SK-N-SH (cell line): ENCODE results near the gene SYNGR4.

Experiments used
- CTCF ChIP-seq: fragments of 200-600 bp; sonication (generic); IDR thresholded peaks from 2 replicates; pipeline ENCODE4 v1.6.1; 2017; ENCODE audit warnings: antibody characterized with exemption, mild to moderate bottlenecking, moderate library complexity
- EP300 ChIP-seq, 2 experiments: IDR thresholded peaks; 2 replicates each; pipeline versions ENCODE4 v1.4.0 to v1.6.1; 2012; ENCODE audit warnings: borderline replicate concordance in 1 of 2, low read depth in 1 of 2, low read length in 1 of 2
- FOXM1 ChIP-seq: IDR thresholded peaks from 2 replicates; pipeline ENCODE4 v1.4.0; 2012; ENCODE audit warnings: low read depth, mild to moderate bottlenecking
- GABPA ChIP-seq: IDR thresholded peaks from 2 replicates; pipeline ENCODE4 v1.4.0; 2012; ENCODE audit warnings: low read depth, mild to moderate bottlenecking
- PBX3 ChIP-seq: IDR thresholded peaks from 2 replicates; pipeline ENCODE4; 2012
- RAD21 ChIP-seq: IDR thresholded peaks from 2 replicates; pipeline ENCODE4 v1.6.1; 2012; ENCODE audit warnings: mild to moderate bottlenecking, low read length
- REST ChIP-seq: IDR thresholded peaks from 2 replicates; pipeline ENCODE4 v1.6.1; 2012; ENCODE audit warnings: mild to moderate bottlenecking, low read depth, low read length, moderate library complexity
- RXRA ChIP-seq: IDR thresholded peaks from 2 replicates; pipeline ENCODE4 v1.4.0; 2012; ENCODE audit warnings: low read depth, mild to moderate bottlenecking, borderline replicate concordance
- USF2 ChIP-seq: fragments of 150-350 bp; IDR thresholded peaks from 2 replicates; pipeline ENCODE4 v1.6.1; 2017; ENCODE audit warnings: antibody characterized with exemption, low read length, low read depth, borderline replicate concordance

GRCh38 chr19:48401287-48401686, 37.1 kb downstream of the SYNGR4 start:
- TF ChIP-seq RAD21 (no peak), CTCF (no peak), RXRA (no peak), REST (no peak), USF2 (no peak), EP300 (IDR thresholded peaks at IDR 0.05; ENCODE audit: borderline replicate concordance in 1 of 2, low read depth in 1 of 2, low read length in 1 of 2) (no peak), PBX3 (no peak), FOXM1 (no peak), GABPA (no peak)
